8988T (cell line): ENCODE measurements around the gene RGS12.

Experiments
- DNase-seq: peaks from one replicate; pipeline ENCODE4 v3.0.0; 2011

RGS12 gene

DNA sequence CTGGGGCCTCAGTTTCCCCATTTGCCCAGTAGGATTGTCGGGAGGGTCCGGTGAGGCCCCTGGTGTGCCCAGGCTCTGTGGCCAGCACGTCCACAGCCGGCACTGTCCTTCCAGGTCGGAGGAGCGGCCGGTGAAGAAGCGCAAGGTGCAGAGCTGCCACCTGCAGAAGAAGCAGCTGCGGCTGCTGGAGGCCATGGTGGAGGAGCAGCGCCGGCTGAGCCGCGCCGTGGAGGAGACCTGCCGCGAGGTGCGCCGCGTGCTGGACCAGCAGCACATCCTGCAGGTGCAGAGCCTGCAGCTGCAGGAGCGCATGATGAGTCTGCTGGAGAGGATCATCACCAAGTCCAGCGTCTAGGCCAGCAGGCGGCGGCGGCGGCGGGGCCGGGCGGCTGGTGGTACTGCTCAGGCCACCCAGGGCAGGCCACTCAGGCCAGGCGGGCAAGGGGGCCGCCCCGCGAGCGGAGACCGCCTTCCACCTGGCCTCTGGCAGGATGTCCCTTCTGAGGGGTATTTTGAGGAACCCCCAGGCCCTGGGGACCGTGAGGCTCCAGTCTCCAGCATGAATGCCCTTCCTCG is 37.1 kb upstream of the RGS12 start:
- DNase-seq = peak; percentile 10

DNA sequence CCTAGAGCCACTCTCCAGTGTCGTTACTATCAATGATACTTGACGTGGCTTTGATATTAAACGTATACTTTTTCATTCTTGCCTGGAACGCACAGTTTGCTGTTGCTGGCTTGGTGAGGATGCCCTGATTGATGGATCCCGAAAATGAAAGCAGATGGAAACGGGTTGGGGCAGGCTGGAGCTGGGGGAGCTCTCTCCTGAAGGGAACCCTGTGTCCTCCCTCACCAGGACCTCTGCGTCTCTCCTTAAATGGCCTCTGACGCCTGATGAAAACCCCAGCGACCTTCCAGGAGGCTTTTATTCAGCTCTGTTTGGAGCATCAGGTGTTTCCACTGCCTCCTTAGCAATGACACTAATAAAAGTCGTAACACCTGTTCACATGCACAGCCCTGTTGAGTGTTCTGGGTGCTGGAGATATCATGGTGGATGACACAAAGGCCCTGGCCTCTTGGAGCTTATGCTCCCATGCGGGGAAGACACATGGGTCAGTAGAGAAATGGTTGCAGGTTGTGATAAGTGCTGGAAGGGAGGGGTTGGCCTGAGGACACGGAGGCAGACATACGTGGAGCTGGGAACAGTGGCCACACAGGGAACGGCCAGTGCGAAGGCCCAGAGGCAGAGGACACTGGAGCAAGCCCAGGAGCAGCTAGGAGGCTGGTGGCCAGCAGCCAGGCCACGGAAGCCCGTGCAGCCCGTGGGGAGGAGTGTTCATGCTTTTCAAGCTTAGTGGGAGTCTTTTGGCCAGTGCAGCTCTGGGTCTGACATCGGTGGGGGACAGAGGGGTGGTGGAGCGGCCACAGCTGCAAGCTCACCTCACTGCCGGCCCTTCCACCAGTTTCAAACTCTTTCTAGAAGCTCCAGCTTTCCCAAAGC is 36.4 kb upstream of the RGS12 start:
- DNase-seq = peak; percentile 15

- DNase-seq = no peak
These were observed 35.7 kb upstream of the RGS12 start for GRCh38 chr4:3257103-3257555.

GRCh38 chr4:3257556-3258482 is 35.0 kb upstream of the RGS12 start:
- DNase-seq = peak; percentile 63

- no peak for DNase-seq
These were observed 31.2 kb upstream of the RGS12 start for GRCh38 chr4:3261411-3262207.

DNA sequence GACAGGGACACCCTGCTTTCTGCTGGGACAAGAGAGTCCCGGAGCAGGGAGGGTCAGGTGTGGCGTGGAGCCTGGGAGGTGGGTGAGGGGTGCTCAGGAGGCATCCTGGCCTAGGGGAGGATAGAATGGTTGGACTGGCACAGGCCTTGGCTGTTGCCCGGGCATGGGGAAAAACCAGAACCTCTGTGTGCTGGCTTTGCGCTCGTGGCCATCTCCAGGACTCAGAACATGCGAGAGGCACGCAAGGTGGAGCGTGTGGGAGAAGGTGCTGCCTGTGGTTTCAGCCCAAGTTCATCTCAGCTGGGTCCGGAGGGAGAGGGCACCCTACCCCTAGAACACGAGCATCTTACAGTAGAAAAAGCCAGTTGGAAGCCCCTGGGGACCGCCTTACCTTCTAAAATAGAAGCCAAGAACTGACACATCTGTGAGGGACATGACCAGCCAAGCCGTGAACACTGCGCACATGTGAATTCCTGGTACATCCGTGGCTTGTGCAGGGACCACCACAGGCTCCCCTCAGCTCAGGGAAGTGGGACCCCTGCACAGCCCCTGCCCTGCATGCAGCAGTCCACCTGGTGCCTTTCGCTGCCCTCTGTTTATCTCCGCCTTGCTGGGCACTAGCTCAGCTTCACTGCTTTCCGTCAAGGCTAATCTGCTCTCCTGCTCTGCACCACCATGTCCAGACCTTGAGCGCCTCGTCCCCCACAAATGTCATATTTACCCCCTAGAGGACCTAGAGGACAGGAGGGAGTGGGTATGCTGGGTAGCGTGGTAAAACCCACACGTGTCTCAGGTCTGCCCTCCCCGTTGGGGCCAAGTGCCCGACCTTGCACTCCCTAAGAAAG is 30.4 kb upstream of the RGS12 start:
- no peak for DNase-seq

DNA sequence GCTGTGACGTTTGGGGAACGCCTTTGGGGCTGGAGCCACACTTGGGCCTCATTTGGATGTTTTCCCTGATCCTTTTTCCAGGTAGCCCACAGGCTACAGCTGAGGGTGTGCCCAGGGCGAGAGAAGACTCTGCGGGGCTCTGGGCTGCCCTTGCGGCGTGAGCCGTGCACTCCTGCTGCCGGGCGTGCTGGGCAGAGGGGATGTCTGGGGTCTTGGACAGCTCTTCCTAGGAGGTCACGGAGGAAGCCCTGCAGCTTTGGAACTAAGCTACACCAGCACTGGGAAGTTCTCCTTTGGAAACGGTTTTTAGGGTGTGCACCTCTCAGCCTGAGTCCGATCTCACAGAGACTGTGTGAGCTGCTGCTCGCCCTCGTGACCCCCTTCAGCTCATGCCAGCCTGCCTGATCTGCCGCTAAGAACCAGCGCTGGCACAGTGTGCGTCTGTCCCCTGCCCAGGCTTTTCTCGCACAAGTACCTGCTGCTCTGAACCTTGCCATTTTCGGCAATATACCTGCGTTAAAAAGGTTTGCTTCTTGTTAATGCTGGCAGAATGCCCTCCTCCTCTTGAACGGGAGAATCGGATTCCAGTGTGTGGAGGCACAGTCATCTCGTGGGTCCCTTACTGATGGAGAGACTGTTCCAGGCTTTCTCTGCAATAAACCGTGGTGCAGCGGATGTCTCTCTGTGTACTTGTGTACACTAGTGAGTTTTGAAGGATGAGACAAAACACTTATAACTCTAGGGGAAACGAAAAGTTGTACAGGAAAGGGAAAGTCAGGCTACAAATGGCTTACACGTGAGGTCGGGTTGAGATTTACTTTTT is 29.6 kb upstream of the RGS12 start:
- DNase-seq = no peak

DNA sequence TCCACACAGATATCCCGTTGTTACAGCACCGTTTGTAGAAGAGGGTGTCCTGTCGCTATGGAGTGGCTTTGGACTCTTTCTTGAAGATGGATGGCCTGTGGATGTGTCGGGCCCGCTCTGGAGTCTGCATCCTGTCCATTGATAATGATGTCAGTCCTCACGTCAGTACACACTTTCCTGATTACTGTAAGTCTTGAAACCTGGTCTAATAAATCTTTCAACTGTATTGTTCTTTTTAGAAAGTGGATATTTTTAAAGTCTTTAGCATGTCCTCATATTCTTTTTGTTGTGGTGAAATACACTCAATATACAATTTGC is 29.0 kb upstream of the RGS12 start:
- DNase-seq = no peak

GRCh38 chr4:3266076-3266475 is 26.7 kb upstream of the RGS12 start:
- no peak for DNase-seq

GRCh38 chr4:3267576-3268394 is 25.0 kb upstream of the RGS12 start:
- DNase-seq = no peak

GRCh38 chr4:3268395-3269104 is 24.3 kb upstream of the RGS12 start:
- no peak for DNase-seq

DNA sequence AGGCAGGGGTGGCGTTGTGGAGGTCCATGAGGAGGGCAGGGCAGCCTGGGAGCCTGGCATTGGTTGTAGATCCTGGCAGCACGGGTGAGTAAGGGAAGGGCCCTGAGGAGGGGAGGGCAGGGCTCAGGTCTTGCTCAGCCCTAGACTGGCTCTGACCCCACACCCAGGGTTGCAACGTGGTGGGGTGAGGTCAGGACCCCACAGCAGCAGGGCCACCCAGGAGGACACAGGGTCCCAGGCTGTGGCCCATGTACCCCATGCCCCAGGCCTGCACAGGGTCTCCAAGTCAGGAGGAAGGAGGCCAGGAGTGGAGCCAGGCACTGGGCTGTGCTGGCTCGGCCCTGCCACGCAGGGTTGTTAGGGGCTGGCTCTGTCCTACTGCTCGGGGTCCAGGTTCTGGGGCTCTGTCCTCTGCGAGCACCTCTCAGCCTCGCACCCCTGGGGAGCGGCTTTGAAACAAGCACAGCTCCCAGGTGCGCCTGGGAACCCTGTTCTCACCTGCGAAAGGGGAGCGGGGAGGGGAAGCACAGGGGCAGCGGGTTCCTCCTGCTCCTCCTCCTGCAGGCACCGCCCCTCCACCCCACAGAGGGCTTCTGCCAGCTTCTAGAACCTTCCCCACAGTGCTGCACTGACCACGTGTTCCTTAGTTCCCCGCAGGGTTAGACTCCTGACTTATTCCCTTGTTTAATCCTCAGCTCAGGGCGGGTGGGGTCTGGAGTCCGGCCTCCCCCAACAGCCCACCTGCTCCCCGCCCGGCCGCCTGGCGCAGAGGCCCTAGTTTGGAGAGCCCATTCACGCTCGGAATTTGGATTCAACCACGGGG is 23.5 kb upstream of the RGS12 start:
- DNase-seq = no peak

GRCh38 chr4:3269991-3270611 is 22.7 kb upstream of the RGS12 start:
- DNase-seq = no peak

GRCh38 chr4:3271131-3271530 is 21.7 kb upstream of the RGS12 start:
- DNase-seq = no peak

DNA sequence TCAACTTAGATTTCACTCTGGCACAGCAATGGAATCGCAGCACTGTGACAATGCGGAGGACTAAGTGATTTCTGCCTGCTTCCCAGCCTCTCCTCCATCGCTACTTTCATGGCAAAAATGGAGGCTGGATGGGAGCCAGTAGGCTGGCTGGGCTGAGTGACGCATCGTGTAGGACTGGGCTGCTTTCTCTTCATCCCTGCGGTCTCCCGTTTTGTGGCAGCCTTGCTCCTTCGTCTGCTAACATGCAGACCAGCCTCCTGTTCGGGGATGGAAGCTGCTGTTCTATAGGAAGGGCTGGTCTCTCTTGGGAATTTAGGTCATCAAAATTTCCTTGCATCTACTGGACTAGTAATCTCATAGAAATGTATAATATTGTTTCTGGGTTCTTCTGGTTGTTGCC is 15.8 kb upstream of the RGS12 start:
- no peak for DNase-seq

DNA sequence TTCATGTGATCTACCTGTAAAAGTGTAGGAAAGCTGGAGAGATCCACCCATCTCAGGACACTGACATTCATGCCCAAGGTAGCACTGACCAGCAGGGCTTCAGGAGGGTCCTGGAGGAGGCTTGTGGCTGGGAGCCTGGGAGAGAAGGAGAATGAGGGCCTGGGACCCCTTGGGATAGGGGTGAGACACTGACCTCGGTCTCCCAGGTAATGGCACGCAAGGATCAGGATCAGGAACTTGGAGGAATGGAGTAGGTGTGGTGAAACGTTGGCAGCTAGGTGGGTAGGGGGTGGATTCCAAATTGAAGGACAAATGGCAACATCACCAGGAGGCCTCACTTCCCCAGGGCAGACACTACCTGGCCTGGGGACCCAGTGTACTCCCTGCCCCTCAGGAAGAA is 12.4 kb upstream of the RGS12 start:
- DNase-seq = no peak

GRCh38 chr4:3283483-3283882 is 9.3 kb upstream of the RGS12 start:
- no peak for DNase-seq

DNA sequence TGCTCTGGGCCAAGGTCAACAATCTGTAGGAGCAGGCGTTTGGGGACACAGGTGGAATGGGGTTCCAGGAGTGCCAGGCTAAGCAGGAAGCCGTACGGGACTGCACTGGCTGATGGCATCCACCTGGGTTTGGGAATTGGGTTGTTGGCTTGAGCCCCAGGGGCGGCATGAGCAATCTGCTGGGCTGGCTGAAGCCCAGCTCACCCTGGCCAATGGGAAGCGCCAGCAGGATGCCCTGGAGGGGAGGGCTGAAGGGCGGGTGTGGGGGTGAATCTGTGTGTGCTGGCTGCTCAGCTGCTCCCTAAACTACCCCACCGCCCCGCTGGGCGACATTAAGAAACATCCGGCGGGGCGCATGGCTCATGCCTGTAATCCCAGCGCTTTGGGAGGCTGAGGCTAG is 8.9 kb upstream of the RGS12 start:
- no peak for DNase-seq
